IPS-NIHi11 (cell line): ENCODE measurements around the gene PPARA.
A peak's percentile ranks its signal among the peaks of the same experiment; 100 is the strongest.

ENCODE experiments used
- DNase-seq: peaks from one replicate; pipeline ENCODE4 v3.0.0; 2012; ENCODE audit warnings: mixed read lengths, low spot score

PPARA gene

GRCh38 chr22:46150034-46150654 lies at the start of gene PPARA:
PPARA (plus strand) TSS chr22:46150526; CDS start chr22:46198384, 47,858 bp downstream.
- peak; percentile 99 for DNase-seq

- no peak for DNase-seq
Observed at GRCh38 chr22:46102159-46102558, 48.2 kb upstream of the PPARA start.

DNA sequence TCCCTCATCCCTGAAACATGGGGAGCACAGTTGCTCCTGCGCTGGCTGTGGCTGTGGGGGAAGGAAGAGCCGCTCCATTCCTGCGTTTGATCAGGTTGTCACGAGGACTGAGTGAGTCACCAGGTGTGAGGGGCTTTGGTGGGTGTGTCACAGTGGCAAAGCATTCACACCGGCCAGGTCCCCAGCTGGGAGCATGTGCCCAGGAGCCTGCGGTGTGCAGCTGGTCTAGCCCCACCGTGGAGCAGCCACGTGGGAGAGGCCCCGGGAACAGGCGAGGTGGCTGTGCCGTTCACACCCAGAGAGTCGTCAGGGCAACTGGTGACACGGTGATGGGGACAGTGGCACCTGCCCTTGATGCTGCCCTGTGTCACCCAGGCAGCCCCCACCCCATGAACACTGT lies 47.6 kb upstream of the PPARA start:
- no peak for DNase-seq

GRCh38 chr22:46103181-46103580 lies 47.1 kb upstream of the PPARA start:
- no peak for DNase-seq

DNA sequence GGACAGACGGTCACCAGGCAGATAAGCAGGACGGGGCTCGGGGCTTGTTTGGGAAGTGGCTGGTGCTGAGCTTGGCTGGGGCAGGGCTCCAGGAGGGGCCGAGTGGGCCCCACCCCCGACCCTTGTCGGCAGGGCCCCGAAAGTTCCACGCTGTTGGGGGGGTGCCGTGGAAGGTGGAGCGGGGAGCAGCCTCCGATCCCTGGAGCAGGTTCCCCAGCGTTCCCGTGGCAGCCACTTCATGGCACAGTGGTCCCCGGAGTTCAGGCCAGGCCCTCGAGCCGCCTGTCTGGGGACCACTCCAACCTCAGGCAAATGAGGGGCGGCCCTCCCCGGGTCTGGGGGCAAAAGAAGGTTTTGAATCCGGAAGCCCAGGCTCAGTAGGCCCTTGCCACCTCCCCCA lies 46.7 kb upstream of the PPARA start:
- no peak for DNase-seq

GRCh38 chr22:46104170-46104880 lies 46.0 kb upstream of the PPARA start:
- no peak for DNase-seq

- no peak for DNase-seq
Observed at GRCh38 chr22:46104881-46105493, 45.3 kb upstream of the PPARA start.

- no peak for DNase-seq
Observed at GRCh38 chr22:46105494-46106278, 44.6 kb upstream of the PPARA start.

DNA sequence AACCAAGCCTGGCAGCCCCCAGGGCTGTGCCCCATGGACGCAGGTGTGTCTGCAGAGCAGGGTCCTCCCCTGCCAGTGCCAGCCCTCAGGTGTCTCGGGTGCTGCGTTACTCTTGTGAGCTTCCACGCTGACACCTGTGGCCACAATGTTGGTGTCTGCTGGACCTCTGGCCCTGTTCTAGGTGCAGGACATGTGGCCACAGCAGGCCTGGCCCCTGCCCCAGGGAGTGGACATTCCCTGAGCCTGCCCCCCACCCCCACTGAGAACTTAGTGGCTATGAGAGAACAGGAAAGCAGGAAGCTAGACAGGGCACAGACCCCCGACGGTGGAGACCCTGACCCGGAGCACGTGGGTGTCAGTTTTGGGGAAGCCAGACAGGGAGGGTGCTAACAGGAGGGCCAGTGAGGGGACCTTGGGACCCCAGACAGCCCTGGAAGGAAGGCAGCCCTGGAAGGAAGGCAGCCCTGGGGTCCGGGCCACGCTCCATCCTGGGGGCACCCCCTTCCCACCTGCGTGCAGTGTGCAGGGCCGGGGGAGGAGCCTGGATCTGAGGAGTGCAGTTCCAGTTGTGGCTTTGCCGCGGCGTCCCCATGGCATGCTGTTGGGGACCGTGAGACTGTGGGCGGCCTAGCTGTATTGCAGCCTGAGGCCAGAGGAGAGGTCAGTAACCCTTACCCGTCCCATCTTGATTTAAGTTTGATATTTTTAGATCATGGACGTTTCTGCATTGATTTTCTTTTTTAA lies 43.9 kb upstream of the PPARA start:
- no peak for DNase-seq

GRCh38 chr22:46107089-46107664 lies 43.1 kb upstream of the PPARA start:
- no peak for DNase-seq

- DNase-seq, result no peak
Observed at GRCh38 chr22:46107753-46108563, 42.4 kb upstream of the PPARA start.

DNA sequence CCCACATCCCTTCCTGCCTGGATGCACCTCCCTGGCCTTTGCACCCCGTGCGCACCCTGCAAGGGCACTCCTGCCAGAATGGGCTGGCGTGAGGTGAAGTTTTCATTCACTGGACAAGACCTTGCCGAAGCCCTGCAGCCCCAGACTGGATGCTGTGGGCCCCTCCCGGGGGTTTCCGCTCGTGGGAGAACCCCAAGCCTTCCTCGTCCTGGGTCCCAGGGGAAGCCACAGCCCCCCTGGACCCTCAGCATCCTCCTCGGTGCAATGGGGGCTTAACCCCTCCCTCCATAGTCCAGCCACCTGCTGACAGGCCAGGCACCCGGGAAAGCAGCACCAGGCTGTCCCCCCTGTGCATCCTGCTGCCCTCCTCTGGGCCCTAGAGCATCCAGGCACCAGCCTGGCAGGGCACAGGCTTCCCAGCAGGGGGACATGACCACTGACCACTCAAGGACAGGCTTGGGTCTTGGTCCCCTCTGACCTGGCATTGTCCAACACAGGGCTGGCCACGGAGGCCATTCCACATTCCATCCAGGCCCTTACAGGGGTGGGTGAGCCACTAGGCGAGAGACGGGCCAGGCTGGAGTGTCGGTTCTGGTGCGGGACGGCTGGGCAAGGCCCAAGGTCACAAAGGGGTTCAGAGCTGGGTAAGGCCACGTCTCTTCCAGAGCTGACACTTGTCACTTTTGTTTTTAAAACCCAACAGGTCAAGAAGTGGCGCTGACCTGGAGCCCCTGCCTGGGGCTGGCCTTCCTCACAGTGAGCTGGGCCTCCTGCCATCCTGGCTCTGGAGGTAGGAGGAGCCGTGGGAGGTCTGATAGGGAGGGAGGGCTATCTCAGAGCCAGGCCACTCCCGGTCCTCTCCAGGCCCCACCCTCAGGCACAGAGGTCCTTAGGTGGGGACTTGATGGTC lies 41.5 kb upstream of the PPARA start:
- peak; percentile 72 for DNase-seq

DNA sequence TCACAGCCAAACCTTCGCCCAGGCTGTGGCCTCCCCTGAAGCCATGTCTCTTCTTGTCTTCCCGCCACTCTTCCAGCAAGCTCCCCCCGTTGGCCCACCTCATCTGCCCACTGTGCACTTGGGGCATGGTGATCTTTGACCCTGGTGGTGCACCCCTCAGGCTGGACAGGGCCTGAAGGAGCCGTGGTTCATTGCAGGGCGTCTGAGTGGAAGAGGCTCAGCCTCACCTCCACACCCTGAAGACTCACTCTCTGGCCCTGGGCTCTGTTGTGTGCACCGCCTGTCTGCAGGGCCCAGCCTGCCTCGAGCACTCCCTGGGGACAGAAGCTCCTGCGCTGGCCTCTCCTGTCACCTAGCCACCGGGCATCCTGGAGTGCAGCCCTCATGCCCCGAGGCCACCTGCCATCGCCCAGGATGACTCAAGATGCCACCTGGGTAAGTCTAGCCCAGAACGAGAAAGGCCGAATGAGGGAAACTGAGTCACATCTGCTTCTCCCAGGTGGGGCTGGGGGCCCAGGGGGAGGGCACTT lies 40.8 kb upstream of the PPARA start:
- DNase-seq, result no peak

DNA sequence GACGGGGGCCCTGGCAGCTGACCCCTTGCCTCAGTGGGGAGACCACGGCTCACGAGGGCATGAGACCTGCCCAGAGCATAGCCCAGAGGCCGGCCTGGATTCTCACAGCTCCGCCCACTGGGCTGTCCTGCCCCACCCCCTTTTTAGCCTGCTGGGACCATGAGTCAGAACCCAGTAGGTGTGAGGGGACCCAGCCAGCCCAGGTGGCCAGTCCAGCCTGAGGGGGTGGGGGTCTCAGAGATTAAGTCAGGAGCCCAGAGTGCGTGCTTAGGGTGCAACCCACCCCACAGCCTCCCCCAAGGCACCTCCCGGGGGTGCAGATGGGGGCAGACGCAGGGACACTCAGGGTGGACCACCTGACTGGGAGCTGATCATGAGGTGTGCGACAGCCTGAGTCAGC lies 40.1 kb upstream of the PPARA start:
- DNase-seq, result peak; percentile 64

DNA sequence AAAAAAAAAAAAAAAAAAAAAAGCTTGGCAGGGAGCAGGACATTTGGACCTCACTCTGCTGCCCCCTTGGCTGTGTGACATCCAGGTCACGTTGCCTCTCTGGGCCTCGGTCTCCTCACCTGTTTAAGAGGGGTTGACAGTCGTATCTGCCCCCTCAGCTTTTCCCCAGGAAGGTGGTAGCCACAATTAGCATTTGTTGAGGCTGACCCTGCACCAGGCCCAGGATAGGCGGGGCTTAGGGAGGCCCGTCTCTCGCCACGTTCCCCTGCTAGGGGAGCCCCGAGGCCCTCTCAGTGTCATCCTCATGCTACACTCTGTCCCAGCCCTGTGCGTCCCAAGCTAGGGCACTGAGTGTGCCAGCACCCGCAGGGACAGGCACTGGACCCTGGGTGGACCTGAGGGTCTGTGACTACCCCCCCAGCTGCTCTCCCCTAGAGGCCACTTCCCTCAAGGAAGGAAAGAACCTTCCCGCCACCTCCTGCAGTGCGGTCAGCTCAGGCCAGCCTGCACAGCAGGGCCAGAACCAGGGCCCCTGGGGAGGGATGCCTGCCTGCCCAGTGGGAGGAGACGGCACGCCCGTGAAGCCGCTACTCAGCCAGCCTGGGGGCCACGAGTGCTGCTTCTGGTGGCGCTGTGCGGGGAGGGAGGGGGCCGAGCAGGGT lies 38.5 kb upstream of the PPARA start:
- DNase-seq, result no peak

- DNase-seq, result no peak
Observed at GRCh38 chr22:46112405-46112804, 37.9 kb upstream of the PPARA start.

GRCh38 chr22:46113110-46113909 lies 37.0 kb upstream of the PPARA start:
- no peak for DNase-seq
